ENCODE results near the gene LIPK.

GRCh38 chr10:88756660-88757059, 50.6 kb downstream of the LIPK start:
- TF ChIP-seq CTCF (IDR thresholded peaks at IDR 0.05; ENCODE audit: poor library complexity) (no peak), EZH2 (IDR thresholded peaks at IDR 0.05; ENCODE audit: borderline replicate concordance) (no peak), EZH2phosphoT487 (IDR thresholded peaks at IDR 0.05; ENCODE audit: low read depth, severe bottlenecking, unreplicated experiment) (no peak)
